ENCODE data around the gene DCP1B.

DCP1B gene

GRCh38 chr12:1935242-1935641 lies 69.0 kb downstream of the DCP1B start:
- no peak for DNase-seq (ENCODE audit: low read depth, low spot score)

GRCh38 chr12:1934831-1935230 lies 69.4 kb downstream of the DCP1B start:
- DNase-seq (ENCODE audit: low read depth, low spot score) = no peak

GRCh38 chr12:1934068-1934467 lies 70.2 kb downstream of the DCP1B start:
- no peak for DNase-seq (ENCODE audit: low read depth, low spot score)

GRCh38 chr12:1933342-1934051 lies 70.8 kb downstream of the DCP1B start:
- no peak for DNase-seq (ENCODE audit: low read depth, low spot score)

- DNase-seq (ENCODE audit: low read depth, low spot score) = no peak
Measured at GRCh38 chr12:1932264-1932777, 71.9 kb downstream of the DCP1B start.

GRCh38 chr12:1931642-1932041 lies 72.6 kb downstream of the DCP1B start:
- no peak for DNase-seq (ENCODE audit: low read depth, low spot score)

- no peak for DNase-seq (ENCODE audit: low read depth, low spot score)
Measured at GRCh38 chr12:1930803-1931597, 73.3 kb downstream of the DCP1B start.

- no peak for DNase-seq (ENCODE audit: low read depth, low spot score)
Measured at GRCh38 chr12:1929985-1930802, 74.1 kb downstream of the DCP1B start.

GRCh38 chr12:1929241-1929984 lies 74.8 kb downstream of the DCP1B start:
- no peak for DNase-seq (ENCODE audit: low read depth, low spot score)

- DNase-seq (ENCODE audit: low read depth, low spot score) = no peak
Measured at GRCh38 chr12:1928439-1929121, 75.7 kb downstream of the DCP1B start.

- no peak for DNase-seq (ENCODE audit: low read depth, low spot score)
Measured at GRCh38 chr12:1927751-1928351, 76.4 kb downstream of the DCP1B start.

- no peak for DNase-seq (ENCODE audit: low read depth, low spot score)
Measured at GRCh38 chr12:1927051-1927680, 77.1 kb downstream of the DCP1B start.

- no peak for DNase-seq (ENCODE audit: low read depth, low spot score)
Measured at GRCh38 chr12:1926251-1926657, 78.0 kb downstream of the DCP1B start.

- no peak for DNase-seq (ENCODE audit: low read depth, low spot score)
Measured at GRCh38 chr12:1925684-1926006, 78.6 kb downstream of the DCP1B start.

GRCh38 chr12:1924996-1925683 lies 79.1 kb downstream of the DCP1B start:
- DNase-seq (ENCODE audit: low read depth, low spot score) = no peak

- DNase-seq (ENCODE audit: low read depth, low spot score) = no peak
Measured at GRCh38 chr12:1922985-1923384, 81.3 kb downstream of the DCP1B start.

- DNase-seq (ENCODE audit: low read depth, low spot score) = no peak
Measured at GRCh38 chr12:1922075-1922709, 82.1 kb downstream of the DCP1B start.

GRCh38 chr12:1920971-1921370 lies 83.3 kb downstream of the DCP1B start:
- no peak for DNase-seq (ENCODE audit: low read depth, low spot score)

GRCh38 chr12:1920436-1920835 lies 83.8 kb downstream of the DCP1B start:
- DNase-seq (ENCODE audit: low read depth, low spot score) = no peak

All from activated CD4-positive, CD25-positive, alpha-beta regulatory T cell treated with anti-CD3 and anti-CD28 coated beads, Interleukin-2, amount 50 U/mL, for 16 hours (primary cell).